ENCODE data around the gene LY6G5C.
"Not testable (repeated sequence)": the region's sequence is repeated elsewhere in the genome, so short reads cannot be mapped to it uniquely, and the experiment has no call there.

The LY6G5C gene

DNA sequence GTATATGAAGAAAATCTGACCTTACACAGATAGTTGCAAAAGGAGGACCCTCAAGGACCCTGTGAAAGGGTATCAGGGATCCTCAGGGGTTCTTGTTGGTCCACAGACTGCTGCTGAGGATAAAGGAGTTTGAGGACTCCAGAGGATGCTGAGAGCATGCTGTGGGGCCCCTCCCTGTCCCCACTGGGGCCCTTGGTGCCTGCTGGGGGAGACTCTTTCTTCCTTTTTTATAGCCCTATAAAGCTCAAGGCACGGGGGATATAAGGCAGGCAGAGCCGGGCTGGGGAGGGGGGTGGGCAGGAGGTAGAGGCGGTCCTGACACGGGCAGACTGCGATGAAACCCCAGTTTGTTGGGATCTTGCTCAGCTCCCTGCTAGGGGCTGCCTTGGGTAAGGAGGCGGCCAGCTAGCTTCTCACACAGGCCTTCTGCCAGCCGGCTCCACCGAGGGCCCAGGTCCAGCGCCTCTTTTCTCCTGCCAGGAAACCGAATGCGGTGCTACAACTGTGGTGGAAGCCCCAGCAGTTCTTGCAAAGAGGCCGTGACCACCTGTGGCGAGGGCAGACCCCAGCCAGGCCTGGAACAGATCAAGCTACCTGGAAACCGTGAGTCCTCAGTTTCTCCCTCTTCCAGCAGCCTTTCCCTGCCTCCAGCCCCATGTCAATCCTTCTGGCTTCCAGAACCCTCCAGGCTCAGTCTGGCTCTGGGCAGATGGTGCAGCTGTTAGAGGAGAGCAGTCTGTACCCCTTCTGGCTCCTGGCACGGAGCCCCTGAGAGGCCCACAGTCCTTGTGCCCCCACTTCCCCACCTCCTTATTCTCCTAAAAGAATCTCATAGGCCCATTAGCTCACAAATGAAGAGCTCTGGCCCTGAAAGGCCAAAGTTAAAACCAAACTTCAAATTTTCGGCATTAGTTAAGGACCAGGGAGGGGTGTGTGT, 34.4 kb upstream of the LY6G5C start, which contains the start of gene LY6G6D:
TSS of gene LY6G6D (plus strand) at position 327 of the 937 bp plus-strand sequence. CDS start at position 335, 8 bp downstream.
- no peak for DNase-seq (ENCODE audit: low read depth in 3 of 3)

DNA sequence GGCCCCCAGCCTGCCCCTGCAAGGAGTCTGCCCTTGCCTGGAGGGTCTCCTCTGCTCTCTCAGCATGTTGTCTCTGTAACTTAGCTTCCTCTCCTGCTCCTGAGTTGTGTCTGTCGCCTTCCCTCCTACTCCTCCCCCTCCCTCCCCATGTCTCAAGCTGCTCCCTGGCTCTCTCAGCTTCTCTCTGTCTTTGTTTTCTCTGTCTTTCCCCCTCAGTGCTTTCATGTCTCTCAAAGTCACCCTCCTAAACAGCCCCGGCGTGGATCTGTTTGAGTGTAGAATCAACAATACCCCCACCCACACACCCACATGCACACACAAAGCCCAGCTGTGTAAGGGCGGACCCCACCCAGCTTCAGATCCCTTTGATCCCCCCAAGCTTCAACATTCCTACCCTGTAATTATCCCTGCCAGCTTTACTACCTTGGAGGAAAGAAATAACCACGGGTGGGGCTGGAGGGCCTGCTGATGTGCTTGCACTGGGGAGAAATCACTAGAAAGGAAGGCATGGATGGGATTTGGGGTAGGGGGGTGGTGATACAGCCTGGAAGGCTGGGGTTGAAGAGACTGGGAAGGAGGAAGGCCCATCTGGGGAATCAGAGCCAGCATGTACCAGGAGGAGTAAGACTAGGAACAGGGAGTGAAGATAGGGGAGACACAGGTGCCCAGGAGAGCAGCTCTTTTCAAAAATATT, 33.3 kb upstream of the LY6G5C start:
- DNase-seq (ENCODE audit: low read depth in 3 of 3) = no peak

DNA sequence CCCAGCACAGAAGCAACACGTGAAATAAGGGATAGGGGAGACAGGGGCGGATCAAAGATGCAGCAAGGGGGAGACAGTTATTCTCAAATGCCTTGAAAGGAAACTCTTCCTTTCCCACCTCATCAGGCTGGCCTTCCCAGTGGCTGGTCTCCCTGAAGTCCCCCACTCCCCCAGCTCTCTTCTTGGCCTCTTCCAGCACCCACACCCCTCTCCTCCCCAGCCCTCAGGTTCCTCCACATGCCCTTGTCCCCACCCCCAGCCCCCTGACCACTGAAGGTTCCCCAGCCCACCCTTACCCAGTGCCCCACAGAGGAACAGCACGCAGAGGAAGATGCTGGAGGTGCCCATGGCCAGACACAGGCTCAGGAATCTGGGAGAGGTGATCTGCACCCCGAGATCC, 32.6 kb upstream of the LY6G5C start:
- no peak for DNase-seq (ENCODE audit: low read depth in 3 of 3)

DNA sequence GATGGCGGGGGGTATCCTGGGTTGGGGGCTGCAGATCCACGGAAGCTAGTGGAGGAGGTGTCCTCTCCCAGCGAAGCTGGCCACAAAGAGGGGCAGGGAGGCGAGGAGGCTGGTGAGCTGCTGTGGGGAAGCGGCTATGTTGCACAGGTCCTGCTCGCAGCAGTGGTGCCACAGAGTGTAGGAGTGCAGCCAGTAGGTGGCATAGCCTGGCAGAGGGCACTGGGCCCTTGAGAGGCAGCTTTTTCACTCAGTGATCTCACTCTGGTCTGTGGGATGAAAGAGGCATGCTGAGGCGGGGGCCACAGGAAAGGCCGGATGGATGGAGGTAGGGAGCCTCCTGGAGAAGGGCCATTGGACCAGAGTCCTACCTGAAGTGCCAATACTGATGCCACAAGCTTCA, 31.4 kb upstream of the LY6G5C start:
- no peak for DNase-seq (ENCODE audit: low read depth in 3 of 3)

DNA sequence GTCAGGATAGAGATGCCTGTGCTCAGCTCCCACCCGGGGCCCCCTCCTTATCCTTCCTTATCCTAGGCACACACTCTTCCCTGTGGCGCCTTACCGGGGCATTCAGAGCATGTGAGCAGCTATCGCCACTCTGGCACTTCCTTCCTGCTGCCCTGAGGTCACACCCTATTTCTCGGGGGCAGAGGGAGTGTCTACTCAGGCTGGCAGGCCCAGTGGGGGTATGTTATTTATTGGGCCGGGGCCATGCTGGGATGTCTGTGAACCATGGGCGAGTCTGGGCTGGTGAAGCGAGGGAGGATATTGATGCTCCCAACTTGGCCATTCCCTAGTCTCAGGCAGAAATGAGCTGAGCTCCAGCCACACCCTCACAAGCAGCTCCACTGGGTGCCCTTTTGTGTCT, 30.4 kb upstream of the LY6G5C start:
- no peak for DNase-seq (ENCODE audit: low read depth in 3 of 3)

DNA sequence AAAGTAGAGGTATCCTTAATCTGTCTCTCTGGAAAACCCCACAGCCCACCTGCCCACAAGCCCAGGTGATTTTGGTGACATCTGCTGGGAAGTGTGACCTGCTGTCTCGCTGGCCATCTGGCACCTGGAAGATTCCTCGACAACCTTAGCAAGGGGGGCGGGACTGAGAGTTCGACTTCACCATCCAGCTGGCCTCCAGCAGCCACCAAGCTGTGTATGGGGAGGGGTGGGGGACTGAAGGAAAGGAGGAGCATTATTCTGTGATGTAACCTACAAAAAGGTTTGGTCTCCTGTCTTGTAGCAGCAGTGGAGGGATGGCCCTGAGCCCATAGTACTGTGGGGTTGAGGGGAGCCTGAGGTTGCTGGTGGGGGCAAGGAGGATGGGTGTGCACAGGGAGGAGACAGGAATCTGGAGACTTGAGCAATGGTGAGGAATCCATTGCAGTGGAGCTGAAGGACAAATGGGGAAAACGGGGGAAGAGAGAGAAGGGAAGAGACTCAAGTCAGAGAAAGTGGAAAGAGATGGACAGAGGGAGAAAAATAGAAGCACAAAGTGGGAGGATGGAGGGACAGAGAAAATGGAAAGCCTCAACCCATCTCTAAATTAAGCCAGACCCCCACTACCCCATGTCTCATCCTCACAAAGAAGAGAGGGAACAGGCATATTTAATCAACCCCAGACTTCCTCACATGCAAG, 29.8 kb upstream of the LY6G5C start:
- DNase-seq (ENCODE audit: low read depth in 3 of 3) = no peak

DNA sequence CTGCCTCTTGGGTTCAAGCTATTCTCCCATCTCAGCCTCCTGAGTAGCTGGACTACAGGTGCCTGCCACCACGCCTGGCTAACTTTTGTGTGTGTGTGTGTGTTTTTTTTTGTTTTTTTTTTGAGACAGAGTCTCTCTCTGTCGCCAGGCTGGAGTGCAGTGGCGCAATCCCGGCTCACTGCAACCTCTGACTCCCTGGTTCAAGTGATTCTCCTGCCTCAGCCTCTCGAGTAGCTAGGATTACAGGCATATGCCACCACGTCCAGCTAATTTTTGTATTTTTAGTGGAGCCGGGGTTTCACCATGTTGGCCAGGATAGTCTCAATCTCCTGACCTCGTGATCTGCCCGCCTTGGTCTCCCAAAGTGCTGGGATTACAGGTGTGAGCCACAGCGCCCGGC, 28.3 kb upstream of the LY6G5C start:
- DNase-seq (ENCODE audit: low read depth in 3 of 3) = not testable (repeated sequence)

DNA sequence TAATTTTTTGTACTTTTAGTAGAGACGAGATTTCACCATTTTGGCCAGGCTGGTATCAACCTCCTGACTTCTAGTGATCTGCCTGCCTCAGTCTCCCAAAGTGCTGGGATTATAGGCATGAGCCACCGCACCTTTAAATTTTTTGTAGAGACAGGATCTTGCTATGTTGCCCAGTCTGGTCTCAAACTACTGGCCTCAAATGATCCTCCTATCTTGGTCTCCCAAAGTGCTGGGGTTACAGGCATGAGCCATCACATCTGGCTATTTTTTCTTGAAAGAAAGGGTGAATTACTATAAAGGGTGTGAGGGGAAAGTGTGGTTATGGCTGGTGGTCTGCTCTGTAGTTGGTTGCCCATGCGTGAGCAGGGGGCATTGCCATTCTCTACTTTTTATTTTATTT, 27.4 kb upstream of the LY6G5C start:
- no peak for DNase-seq (ENCODE audit: low read depth in 3 of 3)

DNA sequence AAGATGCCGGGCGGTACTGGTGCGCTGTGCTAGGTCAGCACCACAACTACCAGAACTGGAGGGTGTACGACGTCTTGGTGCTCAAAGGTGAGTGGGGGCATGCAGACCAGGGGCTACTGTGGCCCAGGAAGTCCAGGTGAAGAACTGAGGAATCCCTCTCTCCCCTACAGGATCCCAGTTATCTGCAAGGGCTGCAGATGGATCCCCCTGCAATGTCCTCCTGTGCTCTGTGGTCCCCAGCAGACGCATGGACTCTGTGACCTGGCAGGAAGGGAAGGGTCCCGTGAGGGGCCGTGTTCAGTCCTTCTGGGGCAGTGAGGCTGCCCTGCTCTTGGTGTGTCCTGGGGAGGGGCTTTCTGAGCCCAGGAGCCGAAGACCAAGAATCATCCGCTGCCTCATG, 26.8 kb upstream of the LY6G5C start:
- no peak for DNase-seq (ENCODE audit: low read depth in 3 of 3)

DNA sequence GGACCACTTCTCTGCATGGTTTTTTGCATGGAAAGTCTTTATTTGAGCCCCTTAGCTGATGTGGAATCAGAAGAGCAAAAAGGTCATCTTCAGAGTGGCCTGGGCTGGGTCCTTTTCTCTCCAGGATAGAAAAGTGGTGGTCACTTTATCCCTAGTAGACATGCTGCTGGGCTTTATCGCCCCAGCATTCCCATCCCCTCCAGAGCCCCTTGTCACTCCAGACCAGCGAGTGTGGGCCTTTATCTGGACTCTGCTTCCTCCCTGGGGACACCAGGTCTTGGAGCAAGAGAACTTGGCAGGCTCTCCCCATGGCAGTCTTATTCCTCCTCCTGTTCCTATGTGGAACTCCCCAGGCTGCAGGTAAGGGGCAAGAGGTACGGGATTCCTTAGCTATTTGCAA, 25.7 kb upstream of the LY6G5C start, which contains the start of gene LY6G6F:
TSS of gene LY6G6F (plus strand) at position 268 of the 400 bp plus-strand sequence. CDS start at position 309, 41 bp downstream.
- DNase-seq (ENCODE audit: low read depth in 3 of 3) = no peak

DNA sequence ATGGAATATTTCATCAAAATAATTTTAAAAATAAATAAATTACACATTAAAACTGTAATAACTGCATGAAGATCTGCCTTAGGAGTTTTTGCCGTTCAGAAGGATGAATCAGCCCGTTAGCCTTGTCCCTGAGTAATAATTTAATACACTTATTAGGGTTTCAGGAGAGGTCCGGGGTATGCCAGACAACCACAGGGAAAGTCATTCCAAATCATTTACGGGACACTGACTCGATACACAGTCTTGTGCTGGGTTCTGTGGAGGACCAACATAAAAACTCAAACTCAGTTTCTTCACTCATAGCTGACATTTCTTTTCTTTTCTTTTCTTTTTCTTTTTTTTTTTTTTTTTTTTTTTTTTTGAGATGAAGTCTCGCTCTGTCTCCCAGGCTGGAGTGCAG, 25.1 kb upstream of the LY6G5C start:
- no peak for DNase-seq (ENCODE audit: low read depth in 3 of 3)

DNA sequence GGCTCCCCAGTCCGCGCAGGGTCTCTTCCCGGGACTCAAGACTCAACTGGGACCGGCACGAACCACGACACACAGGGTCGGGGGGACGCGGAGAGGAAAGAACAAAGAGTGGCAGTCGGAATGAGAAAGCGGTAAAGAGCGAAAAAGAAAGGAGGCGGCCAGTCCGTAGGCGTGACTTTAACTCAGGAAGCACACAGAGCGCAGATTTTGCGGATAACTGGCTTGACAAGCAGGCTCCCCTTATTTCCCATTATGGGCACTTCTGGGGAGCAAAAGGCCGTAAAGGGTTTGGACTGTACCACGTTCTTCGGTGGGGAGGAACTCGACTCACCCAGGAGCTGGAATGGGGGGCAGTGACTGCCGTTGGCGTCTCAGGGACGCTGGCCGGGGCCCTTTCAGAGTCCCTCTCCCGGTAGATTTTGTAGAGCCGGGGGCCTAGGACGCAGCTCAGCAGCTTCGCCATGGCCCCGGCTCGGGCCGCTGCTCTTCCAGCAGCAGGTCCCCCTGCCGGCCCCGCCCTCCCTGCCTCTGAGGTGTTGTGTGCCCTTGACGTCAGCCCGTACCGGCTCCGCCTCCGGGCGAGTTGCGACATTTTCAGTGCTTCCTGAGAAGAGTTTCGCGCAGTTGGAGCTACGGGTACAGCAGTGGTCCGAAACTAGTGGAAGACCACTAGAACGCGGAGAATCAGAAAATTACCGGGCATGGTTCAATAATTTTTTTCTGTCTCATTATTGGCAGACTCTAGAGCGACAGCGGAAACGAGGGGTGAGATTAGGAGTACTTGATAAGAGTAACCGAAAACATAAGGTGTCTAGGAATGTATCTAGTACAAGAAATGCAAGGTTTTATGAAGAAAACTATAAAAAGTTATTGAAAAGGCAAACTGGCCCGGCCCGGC, 22.2 kb upstream of the LY6G5C start, which contains the start of gene ABHD16A:
TSS of gene ABHD16A (minus strand) at position 506 of the 898 bp plus-strand sequence. CDS start at position 463, 43 bp downstream.
- DNase-seq (ENCODE audit: low read depth in 3 of 3) = peak; percentile 89 to 94 (median 92)

DNA sequence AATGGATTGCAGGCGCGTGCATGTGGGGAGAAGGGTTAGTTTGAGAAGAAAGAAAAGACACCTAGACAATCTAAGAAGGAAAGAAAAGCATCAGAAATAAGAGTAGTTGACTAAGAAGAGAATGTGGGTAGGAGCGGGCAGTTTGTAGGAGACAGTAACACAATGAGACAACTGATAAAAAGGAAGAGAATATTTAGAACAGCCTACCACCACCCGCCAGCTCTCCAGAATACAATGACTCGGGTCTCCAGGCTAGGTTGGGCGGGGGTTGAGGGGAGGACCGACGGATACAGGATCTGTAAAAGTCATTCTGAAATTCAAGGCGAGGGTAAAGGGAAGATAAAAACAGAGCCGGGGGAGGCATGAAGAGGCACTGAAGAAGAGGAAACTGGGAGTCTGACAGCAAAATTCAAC, 21.5 kb upstream of the LY6G5C start:
- no peak for DNase-seq (ENCODE audit: low read depth in 3 of 3)

DNA sequence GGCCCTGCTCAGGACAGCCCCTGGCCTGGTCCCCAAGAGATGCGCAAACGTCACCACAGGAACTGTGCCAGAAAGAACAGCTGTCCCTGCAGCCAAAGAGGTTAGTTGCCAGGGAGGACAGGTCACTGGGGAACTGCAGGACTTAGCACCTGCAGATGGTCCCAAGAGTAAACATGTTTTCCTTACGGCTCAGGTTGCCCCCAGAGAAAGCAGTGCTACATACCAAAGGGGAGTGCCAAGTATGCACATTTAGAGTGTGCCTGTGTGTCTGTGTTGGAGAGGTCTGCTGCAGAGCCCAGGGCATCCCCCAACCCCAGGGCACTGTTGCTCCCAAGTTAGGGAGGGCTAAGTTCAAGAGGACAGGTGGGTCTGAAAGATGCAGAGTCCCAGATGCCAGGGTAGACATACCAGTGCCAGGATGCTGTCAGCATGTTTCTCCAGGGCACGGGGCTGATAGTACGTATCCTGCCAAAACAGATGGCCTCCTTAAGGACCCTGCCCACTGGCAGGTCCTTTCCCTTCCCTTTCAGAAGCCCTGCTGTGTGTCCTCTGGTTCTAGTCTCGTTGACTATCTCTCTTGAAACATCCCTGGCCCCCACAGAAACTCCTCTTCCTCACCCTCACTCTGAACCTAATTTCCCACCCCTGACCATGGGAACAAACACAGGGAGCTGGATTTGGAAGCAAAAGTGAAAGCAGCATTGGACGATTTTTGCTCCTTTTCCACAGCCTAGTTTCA, 21.0 kb upstream of the LY6G5C start:
- DNase-seq (ENCODE audit: low read depth in 3 of 3) = no peak

DNA sequence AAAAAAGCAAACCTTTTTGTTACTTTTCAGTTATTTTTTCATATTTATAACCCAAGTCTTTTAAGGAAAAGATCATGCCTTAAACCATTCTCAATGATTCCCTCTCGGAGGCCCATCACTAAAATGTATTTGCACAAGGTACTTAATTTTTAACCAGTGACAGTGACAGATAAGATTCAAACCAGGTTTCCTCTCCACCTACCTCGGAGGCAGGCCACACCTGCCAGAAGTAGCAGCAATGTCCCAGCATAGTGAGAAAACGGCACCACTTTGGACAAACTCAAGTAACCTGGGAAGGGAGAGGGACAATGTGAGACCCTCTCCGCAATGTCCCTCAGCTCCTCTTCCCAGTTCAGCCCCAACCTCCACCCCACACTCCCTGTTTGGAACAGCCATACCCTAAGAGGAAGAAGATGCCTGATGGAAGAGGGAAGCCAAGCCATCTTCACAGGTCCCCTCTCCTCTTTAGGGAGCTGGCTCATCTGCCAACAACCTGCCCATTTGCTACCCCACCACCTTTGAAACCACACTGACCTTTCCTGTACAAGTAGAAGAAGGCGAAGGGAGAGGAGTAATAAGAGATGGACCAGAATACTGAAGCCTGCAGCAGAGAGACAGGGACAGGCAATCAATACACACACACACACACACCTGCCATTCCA, 20.0 kb upstream of the LY6G5C start:
- no peak for DNase-seq (ENCODE audit: low read depth in 3 of 3)

DNA sequence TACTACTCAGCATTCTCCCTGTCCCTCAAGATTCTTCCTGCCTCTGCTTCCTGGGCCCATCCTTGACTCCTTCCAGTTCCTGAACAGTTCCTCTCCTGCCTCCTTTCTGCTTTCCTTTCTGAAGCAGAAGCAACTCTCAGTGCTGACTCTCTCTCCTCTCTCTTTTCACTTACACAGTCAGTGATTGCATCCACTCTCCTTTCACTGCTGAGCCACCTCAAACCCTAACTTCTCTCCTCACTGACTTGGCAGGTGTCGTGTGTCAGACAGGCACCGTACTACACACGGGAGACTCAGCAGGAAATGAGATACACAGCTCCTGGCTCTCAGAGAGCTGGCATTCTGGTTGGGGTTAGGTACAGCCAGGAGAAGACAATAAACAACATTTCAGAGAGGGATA, 16.7 kb upstream of the LY6G5C start:
- DNase-seq (ENCODE audit: low read depth in 3 of 3) = no peak

DNA sequence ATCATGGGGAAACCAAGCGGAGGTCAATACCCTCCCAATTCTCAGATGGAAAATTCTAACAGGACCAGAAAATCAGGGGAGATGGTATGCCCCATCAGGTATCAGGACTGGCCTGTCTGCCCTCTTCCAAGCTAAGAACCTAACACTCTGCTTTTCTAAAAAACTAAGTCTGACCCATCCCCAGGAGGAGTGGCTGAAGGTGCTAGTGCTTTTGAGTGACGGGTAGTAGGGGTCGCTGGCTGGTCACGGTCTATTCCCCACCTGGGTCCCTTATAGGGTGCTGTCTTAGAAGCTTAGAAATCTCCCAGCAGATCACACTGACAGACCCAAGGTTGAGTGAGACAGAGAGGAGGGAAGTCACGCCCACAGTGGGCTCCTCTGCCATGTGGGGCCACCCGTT, 12.7 kb upstream of the LY6G5C start:
- no peak for DNase-seq (ENCODE audit: low read depth in 3 of 3)

DNA sequence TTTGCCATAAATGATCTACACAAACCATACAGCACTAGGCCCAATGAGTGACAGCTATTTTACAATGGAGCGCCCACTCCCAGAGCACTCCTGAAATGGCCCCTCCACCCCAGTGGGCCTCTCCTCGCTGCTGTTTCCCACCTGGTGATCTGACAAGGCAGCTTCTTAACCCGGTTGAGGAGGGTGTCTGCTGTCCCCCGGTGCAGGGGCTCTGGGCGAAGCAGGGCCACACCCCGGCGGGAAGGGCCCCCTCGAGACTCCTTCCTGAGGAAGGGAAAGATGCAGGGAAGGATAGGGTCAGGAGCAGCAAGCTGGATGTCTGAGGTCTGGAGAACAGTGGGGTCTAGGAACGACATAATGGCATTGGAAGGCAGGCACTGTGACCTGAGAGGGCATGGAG, 12.0 kb upstream of the LY6G5C start:
- no peak for DNase-seq (ENCODE audit: low read depth in 3 of 3)

DNA sequence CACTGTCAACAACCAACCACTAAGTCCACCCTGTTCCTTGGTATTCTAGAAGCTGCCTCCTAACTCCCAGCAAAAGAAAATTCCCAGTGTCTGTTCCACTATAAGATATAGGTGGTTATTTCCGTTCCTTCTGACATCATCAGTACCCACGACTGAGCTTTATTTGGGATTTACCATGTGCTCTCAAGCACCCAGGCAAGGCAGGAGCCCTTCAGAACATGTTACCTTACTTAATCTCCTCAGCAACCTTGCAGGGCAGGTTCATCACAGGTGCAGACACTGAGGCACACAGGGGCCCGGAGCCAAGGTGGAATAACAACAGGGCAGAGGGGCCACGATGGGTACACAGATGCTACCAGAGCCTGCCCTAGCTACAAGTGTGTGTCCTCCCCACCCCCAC, 11.5 kb upstream of the LY6G5C start:
- DNase-seq (ENCODE audit: low read depth in 3 of 3) = no peak

All from stimulated activated CD4-positive, alpha-beta T cell treated with anti-CD3 and anti-CD28 coated beads, TNF-alpha, amount 100 ng/mL, for 4 hours (primary cell).